KMS-11 (cell line): ENCODE data around the gene CALCB.

Source experiments
- H2AFZ ChIP-seq: fragments of 200-600 bp; sonication (generic); 2 replicates; pipeline ENCODE4 v1.6.1; 2016; ENCODE audit warnings: antibody characterized with exemption, mixed run types, low read depth
- H3K27ac ChIP-seq: fragments of 200-600 bp; sonication (generic); 2 replicates; pipeline ENCODE4 v1.6.1; 2016; ENCODE audit warnings: mild to moderate bottlenecking, mixed run types
- H3K27me3 ChIP-seq: fragments of 200-600 bp; sonication (generic); 2 replicates; pipeline ENCODE4 v1.6.1; 2017; ENCODE audit warnings: mild to moderate bottlenecking, low read depth, mixed run types, moderate library complexity; ENCODE audit not compliant: insufficient read depth
- H3K36me3 ChIP-seq: fragments of 200-600 bp; sonication (generic); 2 replicates; pipeline ENCODE4 v1.6.1; 2017; ENCODE audit warnings: mild to moderate bottlenecking, mixed run types; ENCODE audit not compliant: insufficient read depth
- H3K4me1 ChIP-seq: fragments of 200-600 bp; sonication (generic); 2 replicates; pipeline ENCODE4 v1.6.1; 2016; ENCODE audit warnings: mild to moderate bottlenecking, low read depth, mixed run types; ENCODE audit not compliant: poor library complexity, severe bottlenecking
- H3K4me2 ChIP-seq: fragments of 200-600 bp; sonication (generic); 2 replicates; pipeline ENCODE4 v1.7.0; 2016; ENCODE audit warnings: mild to moderate bottlenecking, mixed run types
- H3K4me3 ChIP-seq: fragments of 200-600 bp; sonication (generic); IDR thresholded peaks from 2 replicates; pipeline ENCODE4 v1.6.1; 2017; ENCODE audit warnings: low read depth, low read length, mixed read lengths; ENCODE audit not compliant: insufficient read depth
- H3K79me2 ChIP-seq: fragments of 200-600 bp; sonication (generic); 2 replicates; pipeline ENCODE4 v1.6.1; 2016; ENCODE audit warnings: low read depth, mixed run types; ENCODE audit not compliant: insufficient read depth
- H3K9ac ChIP-seq: fragments of 200-600 bp; sonication (generic); 2 replicates; pipeline ENCODE4 v1.6.1; 2016; ENCODE audit warnings: mild to moderate bottlenecking, mixed run types
- H4K20me1 ChIP-seq: fragments of 200-600 bp; sonication (generic); 2 replicates; pipeline ENCODE4 v1.6.1; 2016; ENCODE audit warnings: mild to moderate bottlenecking, mixed run types; ENCODE audit not compliant: insufficient read depth
- TF ChIP-seq, protein P1 (sequence below): fragments of 200-600 bp; sonication (generic); conservative IDR thresholded peaks from 2 replicates; pipeline ENCODE4 v1.6.1; 2017; ENCODE audit warnings: low read depth, mild to moderate bottlenecking, antibody characterized with exemption, low read length, moderate library complexity, mixed read lengths

Gene CALCB

DNA sequence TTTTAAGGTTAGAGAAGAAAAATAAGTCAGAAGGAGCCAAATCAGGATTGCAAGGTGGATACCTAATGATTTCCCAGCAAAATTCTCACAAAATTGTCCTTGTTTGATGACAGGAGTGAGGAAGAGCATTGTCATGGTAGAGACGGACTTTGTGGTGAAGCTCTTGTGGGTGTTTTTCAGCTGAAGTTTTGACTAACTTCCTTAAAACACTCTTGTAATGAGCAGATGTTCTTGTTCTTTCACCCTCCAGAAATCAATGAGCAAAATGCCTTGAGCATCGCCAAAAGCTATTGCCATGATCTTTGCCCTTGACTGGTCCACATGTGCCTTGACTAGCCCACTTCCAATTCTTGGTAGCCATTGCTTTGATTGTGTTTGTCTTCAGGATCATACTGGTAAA, 20.0 kb downstream of the CALCB start:
- Histone ChIP-seq H3K4me1 (no peaks in the 10 kb centered on the region), H3K9ac (no peak overlapping the region), H3K27ac (no peak overlapping the region), H2AFZ (no peak overlapping the region), H3K79me2 (no peaks in the 10 kb centered on the region), H3K36me3 (no peaks in the 10 kb centered on the region), H3K27me3 (no peaks in the 10 kb centered on the region), H3K4me3 (no peak overlapping the region), H4K20me1 (no peaks in the 10 kb centered on the region), H3K4me2 (no peak overlapping the region)
- TF ChIP-seq, protein P1, sequence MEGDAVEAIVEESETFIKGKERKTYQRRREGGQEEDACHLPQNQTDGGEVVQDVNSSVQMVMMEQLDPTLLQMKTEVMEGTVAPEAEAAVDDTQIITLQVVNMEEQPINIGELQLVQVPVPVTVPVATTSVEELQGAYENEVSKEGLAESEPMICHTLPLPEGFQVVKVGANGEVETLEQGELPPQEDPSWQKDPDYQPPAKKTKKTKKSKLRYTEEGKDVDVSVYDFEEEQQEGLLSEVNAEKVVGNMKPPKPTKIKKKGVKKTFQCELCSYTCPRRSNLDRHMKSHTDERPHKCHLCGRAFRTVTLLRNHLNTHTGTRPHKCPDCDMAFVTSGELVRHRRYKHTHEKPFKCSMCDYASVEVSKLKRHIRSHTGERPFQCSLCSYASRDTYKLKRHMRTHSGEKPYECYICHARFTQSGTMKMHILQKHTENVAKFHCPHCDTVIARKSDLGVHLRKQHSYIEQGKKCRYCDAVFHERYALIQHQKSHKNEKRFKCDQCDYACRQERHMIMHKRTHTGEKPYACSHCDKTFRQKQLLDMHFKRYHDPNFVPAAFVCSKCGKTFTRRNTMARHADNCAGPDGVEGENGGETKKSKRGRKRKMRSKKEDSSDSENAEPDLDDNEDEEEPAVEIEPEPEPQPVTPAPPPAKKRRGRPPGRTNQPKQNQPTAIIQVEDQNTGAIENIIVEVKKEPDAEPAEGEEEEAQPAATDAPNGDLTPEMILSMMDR: no peak

DNA sequence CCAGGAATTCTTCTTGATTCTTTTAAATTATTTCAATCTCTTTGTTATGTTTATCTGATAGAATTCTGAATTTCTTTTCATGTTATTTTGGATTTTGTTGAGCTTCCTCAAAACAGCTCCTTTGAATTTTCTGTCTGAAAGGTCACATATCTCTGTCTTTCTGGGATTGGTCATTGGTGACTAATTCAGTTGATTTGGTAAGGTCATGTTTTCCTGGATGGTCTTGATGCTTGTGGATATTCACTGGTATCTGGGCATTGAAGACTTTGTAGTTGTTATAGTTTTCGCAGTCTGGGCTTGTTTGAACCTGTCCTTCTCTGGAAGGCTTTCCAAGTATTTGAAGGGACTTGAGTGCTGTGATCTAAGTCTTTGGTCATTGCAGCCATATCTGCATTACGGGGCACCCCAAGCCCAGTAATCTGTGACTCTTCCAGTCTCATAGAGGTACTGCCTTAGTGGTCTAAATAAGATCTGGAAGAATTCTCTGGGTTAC, 22.4 kb downstream of the CALCB start:
- Histone ChIP-seq H3K4me2 (no peak overlapping the region), H3K36me3 (no peaks in the 10 kb centered on the region), H3K9ac (no peak overlapping the region)

DNA sequence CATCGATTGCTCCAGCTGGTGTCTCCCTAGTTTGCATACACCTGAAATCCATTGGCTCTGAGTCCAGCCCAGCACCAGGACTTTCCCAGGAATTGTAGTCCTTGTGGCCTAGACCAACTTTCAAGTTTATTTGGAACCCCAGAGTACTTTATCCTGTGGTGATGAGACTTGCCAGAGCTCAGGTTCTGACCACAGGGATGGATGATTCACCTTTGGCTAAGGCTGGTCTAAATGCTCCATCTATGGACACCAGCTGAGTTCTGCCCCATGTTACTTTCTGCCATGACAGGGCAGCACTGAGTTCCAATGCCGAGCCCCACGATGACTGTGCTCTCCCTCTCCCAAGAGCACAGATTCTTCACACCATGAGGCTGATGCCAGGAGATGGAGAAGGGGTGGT, 24.0 kb downstream of the CALCB start:
- Histone ChIP-seq H2AFZ (no peak overlapping the region), H3K27me3 (no peaks in the 10 kb centered on the region), H3K4me1 (no peaks in the 10 kb centered on the region), H3K79me2 (no peaks in the 10 kb centered on the region), H3K4me2 (no peak overlapping the region), H3K27ac (no peak overlapping the region), H3K9ac (no peak overlapping the region), H3K36me3 (no peaks in the 10 kb centered on the region), H3K4me3 (no peak overlapping the region), H4K20me1 (no peaks in the 10 kb centered on the region)
- TF ChIP-seq, protein P1: no peak

More for the DNA sequence above, 22.4 kb downstream of the CALCB start:
- no peak overlapping the region for H2AFZ ChIP-seq
- H3K27ac ChIP-seq: no peak overlapping the region
- no peaks in the 10 kb centered on the region for H3K27me3 ChIP-seq
- no peaks in the 10 kb centered on the region for H4K20me1 ChIP-seq
- no peak overlapping the region for H3K4me3 ChIP-seq
- H3K79me2 ChIP-seq: no peaks in the 10 kb centered on the region
- TF ChIP-seq, protein P1: no peak
- H3K4me1 ChIP-seq: no peaks in the 10 kb centered on the region

DNA sequence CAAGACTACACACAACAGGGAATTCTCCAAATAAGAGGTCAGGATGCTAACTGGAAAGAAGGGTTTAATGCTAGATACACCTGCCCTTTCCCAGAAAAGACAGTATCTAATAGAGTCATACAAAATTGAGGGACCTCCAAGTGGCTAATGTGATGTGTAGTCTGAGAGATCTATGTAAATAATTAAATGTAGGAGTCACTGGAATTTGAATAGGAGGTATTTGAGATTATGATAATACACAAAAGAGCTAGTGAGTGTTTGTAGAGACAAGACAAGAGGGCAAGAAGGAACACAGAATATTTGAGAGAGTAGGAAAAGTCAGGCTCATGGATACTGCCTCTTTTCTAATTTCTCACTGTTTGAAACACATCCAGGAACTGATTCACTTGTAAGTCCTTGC, 25.9 kb downstream of the CALCB start:
- Histone ChIP-seq H3K27ac (no peak overlapping the region), H3K79me2 (no peaks in the 10 kb centered on the region)
- TF ChIP-seq, protein P1: no peak

More for the DNA sequence above, 25.9 kb downstream of the CALCB start:
- Histone ChIP-seq H4K20me1 (no peaks in the 10 kb centered on the region), H2AFZ (no peak overlapping the region), H3K4me3 (no peak overlapping the region), H3K4me1 (no peaks in the 10 kb centered on the region), H3K4me2 (no peak overlapping the region), H3K9ac (no peak overlapping the region), H3K36me3 (no peaks in the 10 kb centered on the region), H3K27me3 (no peaks in the 10 kb centered on the region)
